Measurements from ENCODE around the gene ADAMTS1.

ADAMTS1 gene

DNA sequence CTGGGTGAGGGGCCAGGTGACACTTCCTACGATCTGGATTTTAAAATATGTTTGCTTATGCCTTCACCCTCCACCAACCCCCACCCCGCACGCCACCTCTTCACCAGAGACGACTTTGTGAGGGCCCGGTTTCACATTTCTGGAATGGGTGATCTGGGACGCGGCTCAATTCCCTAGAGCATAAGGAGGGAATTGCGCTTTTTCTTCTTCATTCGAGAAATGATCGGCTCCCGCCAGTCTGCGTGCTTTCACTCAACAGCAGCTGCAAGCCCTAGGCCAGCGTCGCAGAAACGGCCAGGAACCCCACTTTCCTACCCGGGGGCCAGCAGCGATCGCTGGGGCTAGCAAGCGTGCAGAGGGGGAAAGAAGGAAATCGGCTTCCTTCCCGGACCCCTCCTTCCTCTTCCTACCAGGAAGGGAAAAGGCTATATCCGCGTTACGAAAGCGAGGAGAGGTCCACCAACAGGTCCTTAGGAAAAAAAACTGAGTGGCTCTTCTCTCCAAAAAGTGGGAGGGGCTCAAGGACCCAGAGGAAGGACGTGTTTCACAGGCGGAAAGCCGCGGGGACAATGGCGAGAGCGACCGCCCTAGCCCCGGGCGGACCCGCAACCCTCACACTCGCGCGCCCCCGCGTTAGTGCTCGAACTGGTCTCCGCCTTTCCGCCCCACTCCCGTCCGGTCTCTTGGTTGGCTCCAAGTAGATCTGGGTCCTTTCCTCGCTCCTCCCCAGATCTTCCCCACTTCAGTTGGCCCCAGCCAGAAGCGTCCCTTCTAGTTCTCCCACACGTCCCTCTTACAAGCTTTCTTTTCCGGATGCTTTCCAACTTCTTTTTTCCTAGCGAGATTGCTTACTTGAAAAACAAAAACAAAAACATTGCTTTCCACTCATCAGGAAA is 1.1 kb upstream of the ADAMTS1 start:
- in situ Hi-C loops (cut with MboI; ENCODE audit: low sequenced_read_pairs): loop anchor here (25.0 kb wide), 1 partner anchor 866 kb away; no protein-coding TSS in a partner anchor

DNA sequence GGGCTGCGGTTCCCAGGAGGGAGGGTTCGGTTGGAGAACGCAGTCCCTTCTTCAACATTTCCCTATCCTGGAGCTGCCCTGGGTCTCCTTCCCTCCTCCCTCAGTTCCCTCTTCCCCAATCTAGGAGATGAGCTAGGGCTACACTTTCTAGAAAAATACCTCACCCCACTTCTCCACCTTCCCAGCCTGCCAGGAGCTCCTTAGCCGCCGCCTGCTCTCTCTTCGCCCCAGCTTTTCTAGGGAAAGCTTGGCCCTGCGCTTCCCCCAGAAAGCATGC is 488 bp upstream of the ADAMTS1 start:
- in situ Hi-C loops (cut with MboI; ENCODE audit: low sequenced_read_pairs): loop anchor here (25.0 kb wide), 1 partner anchor 867 kb away; no protein-coding TSS in a partner anchor

DNA sequence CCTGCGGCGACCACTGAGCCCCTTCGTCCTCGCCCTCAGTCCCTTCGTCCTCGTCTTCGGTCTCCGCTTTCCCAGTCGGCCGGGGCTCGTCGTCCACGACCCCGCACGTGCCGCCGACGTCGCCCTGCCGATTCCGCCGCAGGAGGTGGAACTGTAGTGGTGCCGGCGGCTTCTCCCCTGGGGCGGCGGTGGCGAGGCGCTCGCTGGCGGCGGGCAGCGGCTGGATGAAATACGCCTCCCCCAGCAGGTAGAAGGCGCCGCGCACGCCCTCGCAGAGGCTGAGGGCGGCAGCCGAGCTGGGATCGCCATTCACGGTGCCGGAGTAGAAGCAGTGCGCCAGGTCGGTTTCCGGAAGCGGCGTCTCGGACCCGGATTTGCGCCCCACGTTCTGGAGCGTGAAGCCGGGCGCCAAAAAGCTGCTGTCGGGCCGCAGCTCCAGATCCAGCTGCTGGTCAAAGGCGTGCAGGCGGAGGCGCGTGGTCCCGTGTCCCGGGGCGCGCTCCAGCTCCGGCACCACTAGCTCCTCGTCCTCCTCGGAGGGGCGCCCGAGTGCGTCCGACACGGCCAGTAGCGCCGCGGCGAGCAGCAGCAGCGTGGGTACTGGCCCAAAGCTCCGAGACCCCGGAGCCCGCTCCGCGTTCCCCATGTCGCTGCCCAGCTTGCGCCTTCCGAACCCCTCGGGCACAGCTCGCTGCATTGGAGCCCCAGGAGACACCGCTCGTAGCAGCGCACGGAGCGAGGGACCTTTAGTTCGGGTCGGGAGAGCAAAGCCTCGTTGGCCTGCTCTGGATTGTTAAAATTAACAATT is 747 bp downstream of the ADAMTS1 start:
- in situ Hi-C loops (cut with MboI; ENCODE audit: low sequenced_read_pairs): loop anchor here (25.0 kb wide), 1 partner anchor 868 kb away; no protein-coding TSS in a partner anchor

DNA sequence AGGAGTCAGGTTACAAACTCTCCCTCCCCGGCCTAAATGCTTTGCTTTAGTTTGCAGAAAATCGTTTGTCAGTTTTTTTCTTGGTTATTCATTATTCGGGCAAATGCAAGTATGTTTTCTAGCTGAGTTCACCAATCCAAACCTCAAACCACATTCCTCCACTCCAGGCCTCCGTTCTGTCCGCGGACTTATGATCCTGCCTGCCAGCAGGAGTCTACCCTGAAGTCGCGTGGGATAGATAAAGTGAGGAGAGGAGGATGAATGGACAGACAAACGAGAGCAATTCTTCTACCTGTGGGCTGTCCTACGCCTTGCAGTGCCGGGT is 1.3 kb downstream of the ADAMTS1 start:
- in situ Hi-C loops (cut with MboI; ENCODE audit: low sequenced_read_pairs): loop anchor here (25.0 kb wide), 1 partner anchor 868 kb away; no protein-coding TSS in a partner anchor

DNA sequence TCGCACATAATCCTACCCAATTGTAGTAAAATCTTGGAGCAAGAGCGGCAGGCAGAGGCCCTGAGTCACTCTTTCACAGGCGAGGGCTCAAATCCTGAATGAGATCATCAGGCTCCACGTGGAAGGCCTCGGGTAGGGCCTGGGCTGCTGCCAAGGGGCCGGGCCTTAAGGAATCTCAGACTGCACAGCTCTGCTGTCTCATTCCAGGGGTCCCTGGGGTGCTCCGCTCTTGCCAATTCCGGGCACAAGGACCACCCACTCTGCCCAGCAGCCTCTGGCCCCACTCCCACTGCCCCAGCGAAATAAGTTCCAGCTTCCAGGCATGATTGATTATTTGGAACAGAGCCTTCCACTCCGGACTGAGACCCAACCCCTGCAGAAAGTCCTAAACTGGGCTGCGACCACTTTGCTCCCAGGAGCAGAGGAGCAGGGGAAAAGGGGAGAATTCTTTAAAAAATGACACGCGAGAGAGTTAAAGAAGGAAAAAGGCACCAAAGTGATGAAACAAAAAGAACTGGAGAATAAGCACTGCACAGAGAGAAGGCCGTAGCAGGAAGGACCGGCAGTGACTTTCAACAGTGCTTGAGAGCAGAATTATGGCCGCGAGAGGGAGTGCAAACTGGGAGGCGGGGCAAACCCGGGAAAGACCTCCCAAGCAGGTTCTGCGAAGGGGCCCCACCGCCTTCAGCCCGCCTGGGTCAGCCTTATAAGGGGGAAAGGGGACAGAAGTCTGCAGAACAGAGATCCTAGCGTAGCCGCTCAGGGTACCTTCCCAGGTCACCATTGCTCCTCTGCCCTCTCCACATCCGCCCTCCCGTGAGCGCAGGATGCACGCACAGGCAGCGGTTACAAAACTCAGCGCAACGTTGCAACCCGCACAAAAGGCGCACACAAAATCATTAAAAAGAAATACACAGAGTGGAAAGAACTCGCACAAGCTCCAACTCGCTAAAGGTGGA is 2.0 kb downstream of the ADAMTS1 start:
- in situ Hi-C loops (cut with MboI; ENCODE audit: low sequenced_read_pairs): loop anchor here (25.0 kb wide), 1 partner anchor 869 kb away; no protein-coding TSS in a partner anchor

DNA sequence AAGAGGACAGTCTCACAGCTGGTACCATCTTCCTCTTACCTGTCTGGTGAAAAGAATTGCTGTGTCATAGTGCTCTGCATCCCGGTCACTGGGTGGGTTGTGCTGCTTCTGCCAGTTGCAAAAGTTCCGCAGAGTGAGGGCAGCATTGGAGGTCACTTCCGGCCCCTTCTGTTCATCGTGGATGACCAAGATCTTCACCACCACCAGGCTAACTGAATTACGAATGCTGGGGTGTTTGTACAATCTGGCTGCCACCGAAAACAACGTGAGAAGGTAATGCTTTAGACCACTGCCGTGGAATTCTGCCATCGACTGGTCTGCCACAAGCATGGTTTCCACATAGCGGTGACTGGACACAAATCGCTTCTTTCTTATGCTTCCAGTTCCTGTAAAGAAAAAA is 2.9 kb downstream of the ADAMTS1 start:
- in situ Hi-C loops (cut with MboI; ENCODE audit: low sequenced_read_pairs): loop anchor here (25.0 kb wide), 1 partner anchor 870 kb away; no protein-coding TSS in a partner anchor

DNA sequence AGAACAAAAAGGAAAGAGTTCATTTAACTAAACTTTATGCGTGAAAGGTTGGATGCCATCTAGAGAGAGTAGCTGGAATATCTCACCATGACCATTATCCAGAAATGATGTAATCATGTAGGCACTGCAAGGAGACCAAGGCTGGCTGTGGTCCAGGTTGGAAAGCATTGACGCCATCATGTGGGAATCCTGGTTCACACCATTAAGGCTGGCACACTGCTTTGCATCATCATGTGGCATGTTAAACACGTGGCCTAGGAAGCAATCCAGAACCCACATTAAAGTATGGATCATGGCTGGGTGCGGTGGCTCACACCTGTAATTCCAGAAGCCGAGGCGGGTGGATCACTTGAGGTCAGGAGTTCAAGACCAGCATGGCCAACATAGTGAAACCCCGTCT is 4.3 kb downstream of the ADAMTS1 start:
- in situ Hi-C loops (cut with MboI; ENCODE audit: low sequenced_read_pairs): loop anchor here (25.0 kb wide), 1 partner anchor 871 kb away; no protein-coding TSS in a partner anchor

DNA sequence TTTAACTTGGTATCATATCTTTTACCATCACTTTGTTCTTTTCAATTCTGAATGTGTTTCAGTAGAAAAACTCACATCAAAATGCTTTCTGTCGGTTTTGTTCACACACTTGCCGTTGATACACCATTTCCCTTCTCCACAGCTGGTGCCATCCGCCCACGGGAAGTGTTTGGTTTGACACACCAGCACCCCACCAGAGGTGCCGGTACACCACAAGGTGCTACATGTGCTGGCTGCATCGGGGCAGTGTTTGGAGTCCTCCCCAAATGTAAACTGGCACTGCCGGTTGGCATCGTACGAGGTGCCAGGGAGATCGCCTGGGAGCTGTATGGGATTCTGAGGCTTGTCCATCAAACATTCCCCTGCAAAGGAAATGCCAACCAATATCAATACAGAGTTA is 5.0 kb downstream of the ADAMTS1 start:
- in situ Hi-C loops (cut with MboI; ENCODE audit: low sequenced_read_pairs): loop anchor here (25.0 kb wide), 1 partner anchor 872 kb away; no protein-coding TSS in a partner anchor

DNA sequence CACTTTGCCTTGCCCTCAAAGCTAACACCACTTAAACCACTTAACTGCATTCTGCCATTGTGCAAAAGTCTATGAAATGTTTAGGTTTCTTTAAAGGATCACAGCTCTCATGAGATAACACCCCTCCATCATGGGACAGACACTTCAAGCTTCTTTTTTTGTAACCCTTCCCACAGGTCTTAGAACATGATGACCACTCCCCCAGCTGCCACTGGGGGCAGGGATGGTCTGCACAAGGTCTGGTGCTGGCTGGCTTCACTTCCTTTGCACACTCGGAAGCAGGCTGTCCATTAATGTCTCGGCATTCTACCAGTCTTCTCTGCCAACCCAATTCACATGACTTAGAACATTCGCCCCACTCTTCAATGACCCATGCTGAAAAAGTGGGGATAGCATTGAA is 7.7 kb downstream of the ADAMTS1 start:
- in situ Hi-C loops (cut with MboI; ENCODE audit: low sequenced_read_pairs): loop anchor here (25.0 kb wide), 1 partner anchor 875 kb away; no protein-coding TSS in a partner anchor

DNA sequence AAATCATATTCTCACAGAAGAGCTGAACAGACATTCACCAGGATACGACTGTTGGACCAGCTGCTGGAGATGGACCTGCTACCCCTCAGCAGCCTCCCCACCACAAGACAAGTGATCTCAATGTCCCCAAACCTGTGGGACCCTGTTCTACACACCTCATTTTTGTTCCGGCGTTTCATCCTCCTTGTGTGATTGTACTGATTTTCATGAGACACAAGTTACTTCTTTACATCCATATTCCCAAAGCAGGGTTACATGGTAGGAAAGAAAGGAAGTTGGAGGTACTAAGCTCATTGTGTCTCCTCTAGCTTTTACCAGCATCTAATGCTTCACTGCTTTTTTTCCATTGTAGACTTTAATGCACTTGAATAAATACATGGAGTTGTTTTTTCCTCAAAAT is 8.7 kb downstream of the ADAMTS1 start:
- in situ Hi-C loops (cut with MboI; ENCODE audit: low sequenced_read_pairs): loop anchor here (25.0 kb wide), 1 partner anchor 876 kb away; no protein-coding TSS in a partner anchor

DNA sequence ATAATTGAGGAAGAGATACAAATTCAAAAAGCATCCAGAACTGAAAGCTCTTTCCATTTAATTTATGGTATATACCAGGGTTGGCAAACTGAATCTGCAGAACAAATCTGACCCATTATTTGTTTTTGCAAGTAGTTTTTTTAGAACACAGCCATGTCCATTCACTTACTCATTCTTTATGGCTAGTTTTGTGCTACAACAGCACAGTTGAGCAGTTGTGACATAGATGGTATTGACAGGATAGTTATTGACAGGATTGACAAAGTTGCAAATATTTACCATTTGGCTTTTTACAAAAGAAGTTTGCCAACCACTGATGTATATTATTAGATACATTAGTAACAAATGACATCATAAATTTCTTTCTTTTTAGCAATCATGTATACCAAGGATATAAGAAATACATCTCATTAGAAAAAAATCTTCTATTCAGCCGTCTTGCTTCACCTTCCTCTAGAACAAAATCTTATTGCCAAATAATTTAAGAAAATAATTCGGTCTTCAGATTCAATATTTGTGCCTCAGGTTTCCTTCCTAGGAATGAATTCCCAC is 9.4 kb downstream of the ADAMTS1 start:
- in situ Hi-C loops (cut with MboI; ENCODE audit: low sequenced_read_pairs): loop anchor here (25.0 kb wide), 1 partner anchor 877 kb away; no protein-coding TSS in a partner anchor

DNA sequence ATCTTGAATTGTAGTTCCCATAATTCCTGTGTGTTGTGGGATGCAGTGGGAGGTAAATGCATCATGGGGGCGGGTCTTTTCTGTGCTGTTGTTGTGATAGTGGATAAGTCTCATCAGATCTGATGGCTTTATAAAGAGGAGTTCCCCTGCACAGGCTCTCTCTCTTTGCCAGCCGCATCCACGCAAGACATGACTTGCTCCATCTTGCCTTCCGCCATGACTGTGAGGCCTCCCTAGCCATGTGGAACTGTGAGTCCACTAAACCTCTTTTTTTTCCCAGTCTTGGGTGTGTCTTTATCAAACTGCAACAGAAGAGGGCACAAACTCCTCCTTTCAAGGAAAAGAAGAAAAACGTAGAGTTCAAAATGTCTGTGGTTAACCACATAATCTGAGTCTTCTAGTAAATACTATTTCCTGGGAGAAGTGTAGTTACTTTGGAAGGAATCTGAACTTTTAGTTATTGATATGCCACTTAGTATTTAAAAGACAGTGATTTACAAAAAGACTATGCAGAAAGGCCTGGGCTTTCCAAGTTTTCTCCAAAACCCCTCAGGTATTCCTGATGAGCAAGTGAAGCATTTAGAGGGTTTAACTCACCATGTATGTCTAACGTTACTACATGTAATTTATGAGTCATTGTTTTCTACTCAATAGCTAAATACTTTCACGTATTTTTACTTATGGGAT is 10.0 kb downstream of the ADAMTS1 start:
- in situ Hi-C loops (cut with MboI; ENCODE audit: low sequenced_read_pairs): loop anchor here (25.0 kb wide), 1 partner anchor 877 kb away; no protein-coding TSS in a partner anchor

DNA sequence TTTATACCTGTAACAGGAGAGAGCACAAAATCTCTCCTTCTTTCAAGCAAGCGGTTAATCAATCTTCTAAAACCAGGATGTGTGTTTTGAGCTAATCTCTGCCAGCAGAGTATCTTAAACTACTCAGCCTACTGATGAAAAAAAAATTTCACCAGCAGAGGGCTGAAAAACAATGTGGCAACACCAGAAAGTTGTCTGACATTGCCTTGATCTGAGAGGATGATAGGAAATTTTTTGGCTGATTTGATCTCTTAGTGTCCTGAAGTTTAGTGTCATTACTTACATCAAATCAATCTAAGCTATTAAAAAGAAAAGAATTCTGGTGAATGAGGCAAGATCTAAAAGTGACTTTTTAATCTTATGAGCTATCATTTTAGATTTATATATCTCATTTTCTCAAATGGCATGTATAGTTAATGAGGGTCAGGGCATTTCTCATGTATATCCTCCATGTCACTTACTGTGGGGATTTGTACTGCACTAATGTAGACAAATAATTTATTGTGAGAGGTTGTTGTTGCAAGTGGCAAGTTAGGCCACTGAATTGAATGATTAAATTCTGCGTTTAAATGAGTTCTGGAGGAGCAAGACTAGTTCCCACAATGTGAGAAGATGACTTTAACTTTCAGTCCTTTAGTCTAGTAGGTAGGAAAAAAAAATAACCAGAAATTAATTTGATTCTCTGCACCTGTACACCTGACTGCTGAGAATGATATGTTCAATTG is 10.9 kb downstream of the ADAMTS1 start:
- in situ Hi-C loops (cut with MboI; ENCODE audit: low sequenced_read_pairs): loop anchor here (25.0 kb wide), 1 partner anchor 878 kb away; no protein-coding TSS in a partner anchor

DNA sequence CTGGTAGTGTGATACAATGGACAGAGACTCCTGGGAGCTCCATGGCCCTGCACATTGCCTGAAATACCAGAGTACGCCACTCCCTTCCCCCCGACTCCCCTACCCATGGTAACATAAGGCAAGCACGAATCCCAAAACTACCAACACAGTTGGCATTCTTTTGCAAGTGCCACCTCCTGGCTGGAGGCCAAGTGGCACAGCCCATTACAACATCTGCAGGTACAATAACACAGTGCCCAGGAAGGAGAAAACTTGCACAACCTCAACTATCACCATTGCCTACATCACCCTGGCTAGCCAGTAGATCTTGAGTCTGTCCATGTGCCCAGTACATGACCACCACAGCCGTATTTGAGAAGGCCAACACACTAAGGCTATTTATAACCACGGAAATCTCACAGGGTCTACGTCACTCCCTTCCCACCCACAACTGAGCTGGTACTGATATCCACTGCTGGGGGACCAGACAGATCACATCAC is 11.7 kb downstream of the ADAMTS1 start:
- in situ Hi-C loops (cut with MboI; ENCODE audit: low sequenced_read_pairs): loop anchor here (25.0 kb wide), 1 partner anchor 879 kb away; no protein-coding TSS in a partner anchor

DNA sequence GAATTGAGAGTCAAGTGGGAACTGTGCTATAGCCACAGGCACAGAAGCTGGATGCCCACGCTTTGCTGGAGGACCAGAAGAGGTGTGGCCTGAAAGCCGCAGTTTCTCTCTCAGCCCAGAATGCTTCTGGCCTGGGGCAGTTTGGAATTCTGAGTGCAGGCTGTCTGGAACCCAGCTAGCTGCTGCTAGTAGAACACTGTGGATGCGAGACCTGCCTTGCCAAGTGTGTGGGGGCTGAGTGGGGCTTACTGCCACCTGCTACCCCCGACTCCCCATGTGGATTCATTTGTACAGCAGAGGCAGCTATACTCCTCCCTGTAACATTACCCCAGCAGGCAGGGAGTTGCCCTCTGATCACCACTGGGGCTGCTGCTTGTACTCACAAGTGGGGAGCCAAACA is 12.2 kb downstream of the ADAMTS1 start:
- in situ Hi-C loops (cut with MboI; ENCODE audit: low sequenced_read_pairs): loop anchor here (25.0 kb wide), 1 partner anchor 879 kb away; no protein-coding TSS in a partner anchor

DNA sequence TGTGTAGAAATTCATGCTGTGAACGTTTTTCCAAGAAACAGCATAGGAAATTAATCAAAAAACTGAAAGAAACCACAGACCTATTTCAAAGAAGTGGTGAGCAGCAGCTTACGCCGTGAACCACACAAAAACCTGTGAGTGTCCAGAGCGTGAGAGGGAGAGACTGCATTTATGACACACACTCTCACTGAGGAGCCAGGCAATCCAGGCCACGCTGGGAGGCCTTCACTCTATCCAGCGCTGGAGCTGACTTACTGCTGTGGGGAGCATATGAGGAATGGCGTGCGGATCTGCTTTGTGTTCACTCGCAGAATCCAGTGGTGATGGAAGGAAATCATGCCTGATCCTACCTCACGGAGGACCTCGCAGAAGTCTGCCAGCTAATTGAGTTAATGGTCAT is 12.7 kb downstream of the ADAMTS1 start:
- in situ Hi-C loops (cut with MboI; ENCODE audit: low sequenced_read_pairs): loop anchor here (25.0 kb wide), 1 partner anchor 880 kb away; no protein-coding TSS in a partner anchor

DNA sequence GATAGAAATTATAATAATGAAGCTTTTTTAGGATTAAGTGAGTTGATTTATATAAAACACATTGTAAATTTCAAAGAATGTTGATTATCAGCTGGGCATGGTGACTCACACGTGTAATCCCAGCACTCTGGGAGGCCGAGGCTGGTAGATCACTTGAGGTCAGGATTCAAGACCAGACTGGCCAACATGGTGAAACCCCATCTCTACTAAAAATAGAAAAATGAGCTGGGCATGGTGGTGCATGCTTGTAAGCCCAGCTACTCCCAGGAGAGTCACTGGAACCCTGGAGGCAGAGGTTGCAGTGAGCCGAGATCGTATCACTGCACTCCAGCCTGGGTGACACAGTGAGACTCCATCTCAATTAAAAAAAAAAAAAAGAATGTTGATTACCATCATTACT is 18.4 kb downstream of the ADAMTS1 start:
- in situ Hi-C loops (cut with MboI; ENCODE audit: low sequenced_read_pairs): loop anchor here (25.0 kb wide), 1 partner anchor 886 kb away; no protein-coding TSS in a partner anchor

DNA sequence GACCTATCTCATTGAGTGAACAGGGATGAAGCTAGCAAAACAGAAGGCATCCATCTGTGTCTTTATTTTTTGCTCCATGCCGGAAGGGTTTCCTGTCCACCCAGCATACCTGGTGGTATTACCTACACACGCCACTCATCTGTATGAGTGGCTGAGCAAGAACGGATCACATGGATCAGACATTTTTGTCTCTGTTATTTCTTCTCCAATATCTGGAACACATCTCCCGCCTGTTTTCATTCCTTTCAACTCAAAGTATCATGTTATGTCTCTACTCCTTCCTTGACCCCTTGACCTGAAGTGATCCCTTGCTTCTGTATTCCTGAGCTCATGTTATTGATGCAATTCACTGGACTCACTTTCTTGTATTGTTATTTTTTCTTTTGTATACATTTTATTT is 24.7 kb downstream of the ADAMTS1 start:
- in situ Hi-C loops (cut with MboI; ENCODE audit: low sequenced_read_pairs): no loop called here
